ENCODE data around the gene KRT81.

KRT81 gene

DNA sequence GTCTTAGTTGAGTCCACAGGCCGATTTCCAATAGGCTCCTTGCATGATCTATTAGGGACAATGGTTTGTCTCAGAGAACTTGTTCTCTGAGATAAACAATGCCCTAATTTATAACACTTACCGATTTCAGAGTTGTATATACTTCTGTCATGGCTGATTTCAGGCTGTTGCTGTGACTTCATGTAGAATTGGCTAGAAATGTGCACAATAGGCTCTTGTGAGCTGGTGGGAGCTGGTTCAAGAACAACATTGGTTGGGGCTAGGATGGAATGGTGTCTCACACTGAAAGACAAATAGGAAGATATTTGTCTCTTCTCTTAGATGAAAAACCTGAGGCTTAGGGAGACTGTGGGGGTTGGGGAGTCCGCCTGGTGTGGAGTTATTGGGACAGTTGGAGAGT lies 23.6 kb downstream of the KRT81 start:
- no peak for DNase-seq (ENCODE audit: low read depth)
- no peak for TF ChIP-seq CTCF (IDR thresholded peaks at IDR 0.05; ENCODE audit: low read depth, low read length, missing control alignments)
- H3K4me3 ChIP-seq (ENCODE audit: low read depth, low read length), result no peak overlapping the region

DNA sequence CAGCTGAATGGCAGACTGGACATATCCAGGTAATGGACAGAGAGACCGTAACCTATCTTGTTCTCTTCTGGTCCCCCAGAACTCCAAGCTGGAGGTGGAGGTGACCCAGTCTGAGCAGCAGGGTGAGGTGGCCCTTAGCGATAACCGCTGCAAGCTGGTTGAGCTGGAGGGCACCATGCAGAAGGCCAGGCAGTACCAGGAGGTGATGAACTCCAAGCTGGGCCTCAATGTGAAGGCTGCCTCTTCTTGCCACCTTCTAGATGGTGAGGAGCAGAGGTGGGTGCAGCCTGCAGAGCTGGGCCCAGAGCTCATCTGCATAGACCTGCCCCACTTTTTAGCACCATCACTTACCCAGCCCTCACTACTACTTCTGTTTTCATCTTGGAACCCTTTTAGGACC lies 24.1 kb downstream of the KRT81 start:
- no peak for TF ChIP-seq CTCF (IDR thresholded peaks at IDR 0.05; ENCODE audit: low read depth, low read length, missing control alignments)
- DNase-seq (ENCODE audit: low read depth), result no peak
- H3K4me3 ChIP-seq (ENCODE audit: low read depth, low read length), result no peak overlapping the region

- no peak for TF ChIP-seq CTCF (IDR thresholded peaks at IDR 0.05; ENCODE audit: low read depth, low read length, missing control alignments)
- no peak for DNase-seq (ENCODE audit: low read depth)
- H3K4me3 ChIP-seq (ENCODE audit: low read depth, low read length), result no peak overlapping the region
These were observed 24.8 kb downstream of the KRT81 start for GRCh38 chr12:52266514-52266913.

DNA sequence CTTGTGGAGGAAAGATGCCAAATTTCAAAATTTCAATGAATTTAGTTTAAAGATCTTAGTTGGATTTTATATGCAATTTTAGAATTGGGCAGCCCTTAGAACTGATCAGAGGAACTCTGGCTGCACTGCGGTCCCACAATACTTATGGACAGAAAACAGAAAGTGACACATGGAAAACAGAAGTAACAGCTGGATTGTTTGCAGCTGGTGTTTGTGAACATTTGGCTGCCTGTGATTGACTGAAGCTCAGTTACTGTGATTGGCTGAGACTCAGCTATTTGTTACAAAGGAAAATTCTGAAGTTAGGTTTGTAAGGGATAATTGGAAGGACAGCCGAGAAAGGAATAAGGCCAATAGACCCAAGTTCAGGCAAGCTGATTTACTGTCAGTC lies 26.9 kb downstream of the KRT81 start:
- no peak for DNase-seq (ENCODE audit: low read depth)
- TF ChIP-seq CTCF (IDR thresholded peaks at IDR 0.05; ENCODE audit: low read depth, low read length, missing control alignments), result no peak
- no peak overlapping the region for H3K4me3 ChIP-seq (ENCODE audit: low read depth, low read length)

DNA sequence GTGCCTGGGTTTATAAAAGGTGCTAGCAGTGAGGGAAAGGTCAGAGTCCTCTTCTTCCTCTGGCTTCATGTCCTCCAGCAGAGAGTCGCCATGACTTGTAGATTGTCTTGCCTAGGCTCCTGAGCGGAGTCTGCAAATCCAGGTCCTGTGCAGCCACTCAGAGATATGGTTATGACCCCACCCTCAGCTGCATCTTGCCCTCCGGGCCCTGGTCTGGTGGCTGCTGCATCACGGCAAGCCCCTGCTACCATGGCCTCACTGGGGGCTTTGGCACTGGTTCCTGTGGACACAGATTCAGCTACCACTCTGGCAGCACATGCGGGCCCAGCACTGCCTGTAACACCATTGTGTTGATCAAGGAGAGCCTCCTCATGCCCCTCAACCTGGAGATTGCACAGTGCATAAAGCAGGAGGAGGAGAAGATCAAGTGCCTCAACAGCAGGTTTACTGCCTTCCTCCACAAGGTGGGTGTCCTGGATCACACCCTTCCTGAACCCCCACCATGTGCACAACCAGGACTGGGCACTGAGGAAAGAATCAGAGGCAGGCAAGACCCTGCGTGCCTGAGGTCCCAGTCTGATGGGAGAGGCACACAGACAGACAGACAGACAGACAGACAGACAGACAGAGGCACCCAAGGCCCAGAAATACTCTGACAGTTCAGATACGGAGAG lies 27.4 kb downstream of the KRT81 start:
- no peak for TF ChIP-seq CTCF (IDR thresholded peaks at IDR 0.05; ENCODE audit: low read depth, low read length, missing control alignments)
- no peak overlapping the region for H3K4me3 ChIP-seq (ENCODE audit: low read depth, low read length)
- DNase-seq (ENCODE audit: low read depth), result no peak

- no peak for TF ChIP-seq CTCF (IDR thresholded peaks at IDR 0.05; ENCODE audit: low read depth, low read length, missing control alignments)
- H3K4me3 ChIP-seq (ENCODE audit: low read depth, low read length), result no peak overlapping the region
- no peak for DNase-seq (ENCODE audit: low read depth)
These were observed 29.0 kb downstream of the KRT81 start for GRCh38 chr12:52262286-52262685.

DNA sequence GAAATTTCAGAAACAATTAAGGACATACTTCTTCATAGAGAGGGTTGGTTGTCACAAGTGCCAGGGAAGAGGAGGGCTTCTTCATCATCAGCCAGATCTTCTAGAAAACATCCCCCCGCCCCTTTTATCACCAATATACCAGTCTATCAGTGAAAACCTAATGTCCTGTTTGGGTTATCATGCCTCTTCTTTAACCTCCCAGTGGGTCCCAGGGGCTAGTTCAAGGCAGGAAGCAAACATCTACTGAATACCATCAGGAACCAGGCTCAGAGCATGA lies 30.2 kb downstream of the KRT81 start:
- no peak overlapping the region for H3K4me3 ChIP-seq (ENCODE audit: low read depth, low read length)
- TF ChIP-seq CTCF (IDR thresholded peaks at IDR 0.05; ENCODE audit: low read depth, low read length, missing control alignments), result no peak
- DNase-seq (ENCODE audit: low read depth), result no peak
